Femur (tissue), 1 donor: Measurements from ENCODE around the gene LAMC2.

Source experiments
- DNase-seq: peaks from one replicate; pipeline ENCODE4 v3.0.0-alpha.2; 2017

LAMC2 gene

GRCh38 chr1:183215076-183215720 lies 29.1 kb downstream of the LAMC2 start:
- no peak for DNase-seq

DNA sequence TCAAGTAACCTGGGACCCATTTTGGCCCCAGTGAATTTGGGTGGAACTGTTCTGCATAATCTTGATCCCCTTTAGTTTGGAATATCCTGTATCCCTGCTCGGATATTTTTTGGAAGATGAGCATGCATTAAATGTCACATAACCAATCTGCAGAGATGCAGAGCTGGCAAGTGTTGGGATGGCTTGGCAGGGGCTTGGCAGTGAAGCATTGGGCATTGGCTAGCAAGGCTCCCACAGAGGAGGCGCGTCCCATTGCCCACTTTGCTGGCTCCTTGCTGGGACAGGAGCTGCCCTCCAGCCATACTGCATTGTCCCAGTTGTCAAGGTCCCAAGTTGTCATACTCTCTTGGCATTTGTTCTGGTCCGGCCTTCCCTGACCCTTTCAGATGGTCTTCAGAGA lies 29.9 kb downstream of the LAMC2 start:
- no peak for DNase-seq

- peak; percentile 68 for DNase-seq
These were observed 32.1 kb downstream of the LAMC2 start for GRCh38 chr1:183218027-183218618.

DNA sequence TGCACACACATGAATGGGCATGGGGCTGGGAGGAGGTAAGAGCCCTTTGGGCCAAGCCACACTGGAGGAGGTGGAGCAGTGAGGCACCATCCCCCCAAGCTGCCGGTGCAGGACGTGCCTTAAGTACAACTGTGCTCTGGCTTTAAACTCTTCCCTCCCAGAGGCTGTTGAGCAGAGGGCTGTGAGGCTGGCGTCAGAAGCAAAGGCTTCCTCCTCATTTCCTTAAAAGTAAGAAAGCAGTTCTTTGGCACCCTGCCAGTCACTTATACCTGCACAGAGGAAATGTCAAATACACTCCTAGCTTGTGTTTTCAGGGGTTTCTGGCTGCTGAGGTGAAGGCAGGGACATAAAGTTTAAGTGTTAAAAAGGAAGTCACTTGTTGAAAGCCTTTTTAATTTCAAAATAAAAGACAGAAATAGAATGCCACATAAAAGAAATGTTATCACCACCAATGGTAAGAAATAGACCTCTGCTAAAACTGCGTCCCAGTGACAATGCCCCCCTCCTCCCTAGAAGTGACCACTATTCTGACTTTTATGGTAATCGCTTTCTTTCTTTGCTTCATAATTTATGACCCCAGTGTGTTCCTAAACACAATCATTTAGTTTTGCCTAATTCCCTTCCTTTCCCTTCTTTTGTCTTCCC lies 33.0 kb downstream of the LAMC2 start:
- peak; percentile 48 for DNase-seq

- DNase-seq = no peak
These were observed 33.5 kb downstream of the LAMC2 start for GRCh38 chr1:183219616-183220009.

GRCh38 chr1:183222909-183223308 lies 36.8 kb downstream of the LAMC2 start:
- DNase-seq = no peak

GRCh38 chr1:183223467-183223866 lies 37.4 kb downstream of the LAMC2 start:
- no peak for DNase-seq

- no peak for DNase-seq
These were observed 40.3 kb downstream of the LAMC2 start for GRCh38 chr1:183226361-183226760.

DNA sequence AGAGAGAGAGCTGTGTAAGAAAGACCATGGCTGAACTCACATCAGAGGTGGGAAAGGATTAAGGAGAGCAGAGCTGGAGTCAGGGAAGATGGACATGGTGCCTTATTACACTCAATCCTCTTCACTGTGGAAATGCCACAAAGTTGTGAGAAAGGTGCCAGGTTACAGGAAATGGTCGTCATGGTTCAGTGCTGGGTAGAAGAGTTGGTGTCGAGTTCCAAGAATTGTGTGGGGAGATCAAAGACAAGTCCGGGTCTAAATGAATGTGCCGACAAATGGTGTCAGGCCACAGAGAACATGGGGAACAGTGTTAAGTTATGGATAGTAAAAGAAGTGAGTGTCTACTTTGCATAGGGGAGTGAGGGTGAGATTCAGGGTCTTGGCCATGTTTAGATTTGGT lies 40.9 kb downstream of the LAMC2 start:
- DNase-seq = no peak

- DNase-seq = peak; percentile 42
These were observed 41.6 kb downstream of the LAMC2 start for GRCh38 chr1:183227422-183228346.

DNA sequence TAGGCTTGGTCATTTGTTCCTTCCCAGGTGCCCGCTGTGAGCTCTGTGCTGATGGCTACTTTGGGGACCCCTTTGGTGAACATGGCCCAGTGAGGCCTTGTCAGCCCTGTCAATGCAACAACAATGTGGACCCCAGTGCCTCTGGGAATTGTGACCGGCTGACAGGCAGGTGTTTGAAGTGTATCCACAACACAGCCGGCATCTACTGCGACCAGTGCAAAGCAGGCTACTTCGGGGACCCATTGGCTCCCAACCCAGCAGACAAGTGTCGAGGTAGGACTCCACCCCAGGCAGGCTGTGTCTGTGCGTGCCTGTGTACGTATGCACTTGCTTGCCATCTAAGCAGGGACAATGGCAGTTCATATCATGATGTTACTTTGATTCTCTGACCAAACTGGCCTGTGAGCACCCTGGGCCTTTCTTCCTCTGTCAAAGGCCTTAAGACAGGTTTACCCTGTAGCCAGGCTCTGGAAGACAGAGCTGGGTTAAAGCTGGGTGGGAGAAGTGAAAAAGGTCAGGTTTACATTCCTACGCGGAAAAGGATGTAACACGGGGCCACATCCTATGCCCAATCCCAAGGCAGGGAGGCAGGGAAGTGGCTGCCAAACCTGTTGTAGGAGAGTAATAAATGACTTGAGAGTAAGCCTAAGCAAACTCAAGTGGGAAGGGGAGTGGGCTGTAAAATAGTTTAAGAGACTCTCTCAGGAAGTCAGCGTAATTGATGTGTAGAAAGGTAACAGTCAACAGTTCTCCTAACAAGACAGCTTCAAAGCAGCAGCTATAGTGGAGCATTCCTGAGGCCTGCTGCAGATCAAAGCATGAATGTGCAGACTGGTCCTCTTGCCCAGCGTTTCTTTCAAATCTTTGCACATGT lies 42.5 kb downstream of the LAMC2 start:
- no peak for DNase-seq

DNA sequence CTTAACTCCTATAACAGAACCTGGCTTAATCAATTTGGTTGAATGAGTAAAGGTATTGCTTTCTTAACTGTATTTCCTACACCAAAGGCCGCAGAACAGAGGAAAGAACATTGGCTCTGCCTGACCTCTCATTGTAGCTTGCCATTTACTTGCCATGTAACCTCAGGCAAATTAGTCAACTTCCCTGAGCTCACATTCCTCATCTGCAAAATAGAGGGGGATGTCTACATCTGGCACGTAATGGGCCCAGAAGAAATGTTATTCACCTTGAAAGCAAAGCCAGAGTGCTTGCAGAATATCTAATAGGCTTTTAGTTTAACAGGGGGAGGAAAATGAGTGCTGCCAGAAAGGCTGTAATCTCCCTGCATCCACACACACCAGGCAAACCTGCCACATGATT lies 44.3 kb downstream of the LAMC2 start:
- DNase-seq = no peak

- no peak for DNase-seq
These were observed 45.5 kb downstream of the LAMC2 start for GRCh38 chr1:183231545-183231944.

GRCh38 chr1:183233113-183233512 lies 47.0 kb downstream of the LAMC2 start:
- DNase-seq = no peak

DNA sequence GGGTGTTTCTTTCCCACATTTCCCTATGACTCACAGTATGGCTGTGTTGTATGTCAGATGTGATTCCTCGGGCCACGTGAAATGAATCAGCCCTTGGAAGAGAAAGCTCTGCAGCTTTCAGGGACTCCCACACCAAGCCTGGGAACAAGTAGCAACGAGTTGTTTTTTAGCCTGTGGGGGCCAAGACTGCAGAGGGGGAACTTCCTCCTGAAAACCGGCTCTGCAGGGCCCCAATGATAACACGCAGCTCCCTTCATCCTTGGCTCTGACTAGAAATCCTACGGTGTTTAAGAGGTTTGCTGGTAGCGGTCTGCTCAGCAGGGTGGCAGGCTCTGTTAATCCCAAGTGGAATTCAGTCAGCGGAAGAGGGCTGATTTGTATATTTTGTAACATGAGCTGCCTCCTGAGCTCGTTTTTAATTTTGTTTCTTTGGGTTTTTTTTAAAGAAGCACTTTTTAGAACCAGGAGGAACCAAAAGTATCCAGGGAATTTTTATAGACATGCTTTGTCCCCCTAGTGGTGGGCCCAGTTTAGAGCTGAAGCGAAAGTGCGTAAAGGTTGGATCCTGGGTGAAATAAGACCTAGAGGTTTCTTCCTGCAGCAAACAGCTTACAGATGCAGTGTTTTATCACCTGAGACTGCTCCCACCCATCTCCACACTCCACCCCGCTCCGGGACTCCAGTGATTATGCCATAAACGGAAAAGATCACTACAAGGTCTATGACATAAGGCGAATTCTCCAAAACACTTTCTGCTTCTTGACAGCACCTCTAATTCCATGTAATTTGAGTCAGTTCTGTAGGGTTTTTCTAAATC lies 48.8 kb downstream of the LAMC2 start:
- peak; percentile 89 for DNase-seq

DNA sequence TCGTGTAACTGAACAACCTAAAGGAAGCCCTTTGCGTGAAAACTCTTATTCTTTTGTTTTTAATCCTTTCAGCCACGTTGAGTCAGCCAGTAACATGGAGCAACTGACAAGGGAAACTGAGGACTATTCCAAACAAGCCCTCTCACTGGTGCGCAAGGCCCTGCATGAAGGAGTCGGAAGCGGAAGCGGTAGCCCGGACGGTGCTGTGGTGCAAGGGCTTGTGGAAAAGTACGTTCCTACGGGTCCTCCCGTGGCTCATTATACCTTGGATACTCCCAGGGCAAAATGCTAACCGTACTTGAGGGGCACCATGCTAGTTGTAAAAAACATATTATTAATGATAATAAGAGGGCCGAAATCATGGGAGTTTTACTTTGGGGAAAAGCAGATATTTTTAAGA lies 49.4 kb downstream of the LAMC2 start:
- no peak for DNase-seq

DNA sequence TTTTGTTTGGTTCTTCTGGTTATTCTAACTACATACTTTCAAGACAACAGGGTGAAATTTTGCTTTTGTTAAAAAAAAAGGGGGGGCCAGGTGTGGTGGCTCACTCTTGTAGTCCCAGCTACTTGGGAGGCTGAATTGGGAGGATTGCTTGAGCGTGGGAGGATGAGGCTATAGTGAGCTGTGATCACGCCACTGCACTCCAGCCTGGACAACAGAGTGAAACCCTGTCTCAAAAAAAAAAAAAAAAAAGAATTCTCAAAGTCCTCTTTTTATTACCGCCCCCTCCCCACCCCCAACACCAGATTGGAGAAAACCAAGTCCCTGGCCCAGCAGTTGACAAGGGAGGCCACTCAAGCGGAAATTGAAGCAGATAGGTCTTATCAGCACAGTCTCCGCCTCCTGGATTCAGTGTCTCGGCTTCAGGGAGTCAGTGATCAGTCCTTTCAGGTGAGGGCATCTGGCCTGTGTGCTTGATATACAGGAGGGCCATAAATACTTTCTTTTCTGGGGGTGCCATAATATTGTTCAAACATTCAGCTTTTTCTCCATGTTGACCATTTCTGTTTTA lies 50.2 kb downstream of the LAMC2 start:
- no peak for DNase-seq

DNA sequence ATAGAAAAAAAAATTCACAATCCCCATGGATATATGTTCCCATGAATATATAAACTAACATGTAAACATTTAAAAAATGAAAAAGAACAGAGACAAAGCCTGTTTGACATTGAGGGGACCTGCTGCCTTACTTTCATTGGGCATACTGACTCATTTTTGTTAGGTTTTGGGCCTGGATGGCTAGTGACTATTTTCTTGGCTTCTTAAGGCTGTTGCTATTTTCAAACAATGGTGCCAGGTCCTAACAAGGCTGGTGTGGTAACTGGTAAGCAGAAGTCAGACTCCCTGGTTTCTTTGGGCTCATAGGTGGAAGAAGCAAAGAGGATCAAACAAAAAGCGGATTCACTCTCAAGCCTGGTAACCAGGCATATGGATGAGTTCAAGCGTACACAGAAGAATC lies 51.0 kb downstream of the LAMC2 start:
- DNase-seq = no peak

DNA sequence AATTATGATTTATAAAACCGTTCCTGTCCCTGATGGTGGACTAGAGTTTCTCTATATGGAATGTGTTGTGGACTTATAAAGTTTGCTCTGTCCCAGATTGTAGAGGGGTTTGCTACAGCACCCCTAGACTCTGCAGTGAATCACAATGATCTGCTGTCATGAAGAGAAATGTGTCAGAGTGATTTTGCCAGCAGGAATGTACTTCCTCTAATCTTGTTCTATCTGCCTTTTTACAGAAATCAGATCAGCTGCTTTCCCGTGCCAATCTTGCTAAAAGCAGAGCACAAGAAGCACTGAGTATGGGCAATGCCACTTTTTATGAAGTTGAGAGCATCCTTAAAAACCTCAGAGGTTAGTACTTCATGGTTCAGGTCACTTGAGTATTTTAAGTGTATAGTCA lies 52.0 kb downstream of the LAMC2 start:
- no peak for DNase-seq

GRCh38 chr1:183239220-183239742 lies 53.2 kb downstream of the LAMC2 start:
- DNase-seq = no peak
